Muscle of leg (tissue), 11 donors: ENCODE data around the gene TDRD7. TPM values are rescaled to one million over a fixed set of nuclear protein-coding genes. Genes with fewer than 3 reads are reported as not detected.

Source experiments
- DNase-seq: peaks from one replicate; pipeline ENCODE4 v3.0.0; 2013
- H3K27ac ChIP-seq: one replicate; pipeline ENCODE4 v1.5.1; 2013; ENCODE audit warnings: mild to moderate bottlenecking, low read length, control low read depth
- H3K27me3 ChIP-seq: one replicate; pipeline ENCODE4 v1.6.1; 2013; ENCODE audit warnings: low read length; ENCODE audit not compliant: control insufficient read depth, insufficient read depth
- H3K36me3 ChIP-seq: one replicate; pipeline ENCODE4 v1.6.1; 2013; ENCODE audit warnings: low read length; ENCODE audit not compliant: control insufficient read depth, insufficient read depth
- H3K4me1 ChIP-seq: one replicate; pipeline ENCODE4 v1.6.1; 2013; ENCODE audit warnings: low read length; ENCODE audit not compliant: control insufficient read depth, insufficient read depth
- H3K4me3 ChIP-seq: one replicate; pipeline ENCODE4 v1.5.1; 2013; ENCODE audit warnings: low read length, control low read depth
- H3K9me3 ChIP-seq: replicated peaks from 2 replicates; pipeline ENCODE4 v1.6.1; 2013; ENCODE audit warnings: low read depth, low read length; ENCODE audit not compliant: control insufficient read depth
- whole genome bisulfite sequencing: methylation state at CpG from one replicate; pipeline ENCODE4 v1.1.5; 2013; ENCODE audit warnings: missing lambda C conversion rate; ENCODE audit not compliant: insufficient coverage; 5-methylcytosine and 5-hydroxymethylcytosine counted together
- polyA plus RNA-seq, 8 donors: library from polyadenylated mRNA; unstranded; fragments of 120-200 nt; gene quantifications; one replicate each; pipeline versions ENCODE4 v1.2.1 to v1.2.3, GENCODE V29; 2013; ENCODE audit warnings: inconsistent platforms in 1 of 8, low replicate concordance in 1 of 8; ENCODE audit not compliant: insufficient read length in 8 of 8, insufficient read depth in 1 of 8
- total RNA-seq: library from RNA; stranded (reverse); fragments of 120-200 nt; gene quantifications from one replicate; pipeline ENCODE4 v1.2.4, GENCODE V29; 2013

The TDRD7 gene
- total and polyA plus RNA-seq, 9 donors: 2.9 to 4.9 (median 4.3) TPM

DNA sequence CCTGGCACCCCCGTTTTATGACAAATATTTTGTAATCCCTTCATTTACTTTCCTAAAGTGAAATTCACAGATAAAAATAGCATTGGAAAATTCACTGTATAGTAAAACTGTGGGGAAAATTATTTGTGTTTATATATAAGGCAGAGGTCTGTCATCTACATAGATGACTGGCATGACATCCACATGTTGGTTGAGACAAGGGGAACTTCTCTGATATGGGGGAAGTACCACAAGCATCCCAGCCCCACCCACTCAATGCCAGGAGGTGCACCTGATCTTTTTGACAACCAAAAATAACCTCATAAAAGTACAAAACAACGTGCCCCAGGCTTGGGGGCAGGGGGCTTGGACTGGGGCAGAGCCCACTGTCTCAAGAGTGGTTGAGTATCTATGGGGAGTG is 6.3 kb upstream of the TDRD7 start:
- no peaks in the 10 kb centered on the region for H3K4me1 ChIP-seq
- no peak for DNase-seq
- no peaks in the 10 kb centered on the region for H3K36me3 ChIP-seq
- peaks cover 8% of the 10 kb centered on the region for H3K9me3 ChIP-seq
- H3K27me3 ChIP-seq: peaks cover 8% of the 10 kb centered on the region
- WGBS: no CpG with 5 or more reads among the region's 2 CpGs
- H3K27ac ChIP-seq: no peak overlapping the region
- H3K4me3 ChIP-seq: no peak overlapping the region

DNA sequence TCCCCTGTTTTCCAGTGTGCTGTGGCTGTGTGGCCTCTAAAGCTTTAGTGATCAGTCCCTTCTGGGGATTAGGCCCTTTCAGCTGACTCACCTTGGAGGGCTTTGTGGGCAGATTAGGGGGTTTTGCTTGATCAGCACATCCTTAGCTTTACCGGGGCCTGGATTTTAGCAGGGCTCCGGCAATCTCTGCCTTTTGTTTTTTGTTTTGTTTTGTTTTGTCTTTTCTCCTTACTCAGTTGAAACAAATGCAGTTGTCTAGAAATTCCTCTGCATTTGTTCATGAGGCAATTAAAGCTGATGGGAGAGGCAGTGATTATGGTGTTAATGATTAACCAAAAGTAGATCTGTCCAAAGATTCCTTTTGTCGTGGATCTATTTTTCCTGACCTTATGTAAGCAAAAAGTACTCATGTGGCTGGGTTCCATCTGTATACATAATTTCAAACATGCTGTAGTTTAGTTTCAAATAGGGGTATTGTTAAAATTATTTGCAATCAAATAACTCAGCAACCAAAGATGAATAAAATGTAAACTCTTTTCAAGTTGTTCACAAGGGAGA is 5.2 kb upstream of the TDRD7 start:
- no peak overlapping the region for H3K27ac ChIP-seq
- no peak overlapping the region for H3K4me3 ChIP-seq
- H3K36me3 ChIP-seq: no peaks in the 10 kb centered on the region
- H3K9me3 ChIP-seq: peaks cover 8% of the 10 kb centered on the region
- no peaks in the 10 kb centered on the region for H3K4me1 ChIP-seq
- peaks cover 6% of the 10 kb centered on the region for H3K27me3 ChIP-seq
- DNase-seq: no peak
- 80% methylated on average over 1 of the region's 3 CpGs for WGBS

GRCh38 chr9:97408562-97408961 is 3.3 kb upstream of the TDRD7 start:
- Histone ChIP-seq H3K27me3 (peaks cover 8% of the 10 kb centered on the region), H3K27ac (no peak overlapping the region), H3K4me1 (peaks cover 6% of the 10 kb centered on the region), H3K9me3 (peaks cover 7% of the 10 kb centered on the region), H3K4me3 (no peak overlapping the region), H3K36me3 (no peaks in the 10 kb centered on the region)
- no CpG with 5 or more reads among the region's 4 CpGs for WGBS
- DNase-seq: no peak

GRCh38 chr9:97411440-97411788 is 482 bp upstream of the TDRD7 start:
- H3K36me3 ChIP-seq: no peaks in the 10 kb centered on the region
- DNase-seq: no peak
- no peak overlapping the region for H3K27ac ChIP-seq
- H3K4me3 ChIP-seq: peak overlapping the region; percentile 25
- H3K27me3 ChIP-seq: peaks cover 8% of the 10 kb centered on the region
- peaks cover 6% of the 10 kb centered on the region for H3K4me1 ChIP-seq
- H3K9me3 ChIP-seq: peaks cover 4% of the 10 kb centered on the region
- WGBS: 30% methylated on average over 3 of the region's 3 CpGs

- H3K27ac ChIP-seq: peak overlapping the region; percentile 62
- H3K4me3 ChIP-seq: peak overlapping the region; percentile 80
- peak; percentile 8 for DNase-seq
- WGBS: 18% methylated on average over 6 of the region's 16 CpGs
- H3K27me3 ChIP-seq: peaks cover 8% of the 10 kb centered on the region
- no peaks in the 10 kb centered on the region for H3K36me3 ChIP-seq
- H3K9me3 ChIP-seq: peaks cover 4% of the 10 kb centered on the region
- H3K4me1 ChIP-seq: peaks cover 6% of the 10 kb centered on the region
Observed at GRCh38 chr9:97412626-97413385, 910 bp downstream of the TDRD7 start.

GRCh38 chr9:97413462-97413861 is 1.6 kb downstream of the TDRD7 start:
- Histone ChIP-seq H3K4me3 (no peak overlapping the region), H3K27ac (no peak overlapping the region), H3K27me3 (peaks cover 8% of the 10 kb centered on the region), H3K9me3 (peaks cover 3% of the 10 kb centered on the region), H3K4me1 (peaks cover 6% of the 10 kb centered on the region), H3K36me3 (no peaks in the 10 kb centered on the region)
- WGBS: 40% methylated on average over 2 of the region's 4 CpGs
- no peak for DNase-seq

- no peaks in the 10 kb centered on the region for H3K36me3 ChIP-seq
- H3K27me3 ChIP-seq: peaks cover 4% of the 10 kb centered on the region
- no peak for DNase-seq
- H3K4me1 ChIP-seq: peaks cover 6% of the 10 kb centered on the region
- H3K4me3 ChIP-seq: no peak overlapping the region
- no peak overlapping the region for H3K27ac ChIP-seq
- no peaks in the 10 kb centered on the region for H3K9me3 ChIP-seq
- WGBS: 71% methylated on average over 2 of the region's 2 CpGs
Observed at GRCh38 chr9:97415146-97415545, 3.2 kb downstream of the TDRD7 start.

DNA sequence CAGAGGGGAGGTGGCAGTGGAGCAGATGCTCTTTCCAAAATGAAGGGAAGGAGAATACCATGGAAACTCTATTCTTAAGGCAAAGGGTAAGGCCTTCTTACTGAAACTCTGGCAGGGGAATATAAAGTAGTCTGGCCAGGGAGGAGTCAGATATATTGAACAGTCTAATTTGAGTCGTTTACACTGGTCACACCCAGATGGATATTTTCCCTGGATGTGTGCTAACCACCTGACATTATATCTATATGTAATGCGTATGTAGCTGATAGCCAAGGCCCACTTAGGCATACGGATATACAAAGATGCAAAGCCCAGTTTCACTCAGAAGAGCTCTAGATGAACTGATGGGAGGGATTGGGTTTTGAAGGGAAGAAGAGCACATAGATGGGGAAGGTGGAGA is 7.0 kb downstream of the TDRD7 start:
- no peak for DNase-seq
- H3K27me3 ChIP-seq: no peaks in the 10 kb centered on the region
- no peaks in the 10 kb centered on the region for H3K9me3 ChIP-seq
- H3K4me1 ChIP-seq: no peaks in the 10 kb centered on the region
- H3K36me3 ChIP-seq: no peaks in the 10 kb centered on the region
- no peak overlapping the region for H3K4me3 ChIP-seq
- 63% methylated on average over 1 of the region's 3 CpGs for WGBS
- no peak overlapping the region for H3K27ac ChIP-seq

DNA sequence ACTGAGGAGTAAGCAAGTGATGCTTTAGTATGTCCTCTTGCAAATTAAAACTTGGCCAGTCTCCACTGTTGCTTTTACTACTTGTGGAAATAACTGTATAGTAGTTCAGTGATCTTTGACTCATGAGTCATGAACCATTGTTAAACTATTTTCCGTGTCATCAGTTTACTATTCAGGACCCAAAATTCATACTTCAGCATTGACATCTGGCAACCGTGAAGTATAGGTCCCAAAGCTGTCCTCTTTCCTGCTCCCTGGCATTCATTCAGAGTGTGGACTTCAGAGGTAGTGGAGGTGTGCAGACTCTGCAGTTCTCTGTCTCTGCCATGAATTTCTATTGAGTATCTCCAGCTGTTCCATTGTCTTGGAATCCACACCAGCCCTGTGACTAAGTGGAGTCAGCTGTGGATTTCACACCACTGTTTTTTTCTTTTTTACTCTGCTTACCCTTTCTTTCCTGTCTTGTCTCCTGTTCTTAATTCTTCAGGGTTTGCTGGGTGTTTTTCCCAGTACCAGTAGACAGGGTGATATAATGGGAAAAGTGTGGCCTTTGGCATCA is 7.5 kb downstream of the TDRD7 start:
- no CpG with 5 or more reads among the region's 2 CpGs for WGBS
- no peak overlapping the region for H3K4me3 ChIP-seq
- H3K27me3 ChIP-seq: no peaks in the 10 kb centered on the region
- no peaks in the 10 kb centered on the region for H3K9me3 ChIP-seq
- H3K4me1 ChIP-seq: no peaks in the 10 kb centered on the region
- DNase-seq: no peak
- H3K36me3 ChIP-seq: no peaks in the 10 kb centered on the region
- H3K27ac ChIP-seq: no peak overlapping the region

GRCh38 chr9:97425336-97425972 is 13.6 kb downstream of the TDRD7 start:
- Histone ChIP-seq H3K27ac (no peak overlapping the region), H3K27me3 (no peaks in the 10 kb centered on the region), H3K9me3 (no peaks in the 10 kb centered on the region), H3K36me3 (peaks cover 3% of the 10 kb centered on the region), H3K4me3 (no peak overlapping the region), H3K4me1 (no peaks in the 10 kb centered on the region)
- no peak for DNase-seq
- no CpG with 5 or more reads among the region's 4 CpGs for WGBS
